Mesothelial cell of epicardium (in vitro differentiated cells): Measurements from ENCODE around the gene PPP6C. TPM values are rescaled to one million over a fixed set of nuclear protein-coding genes. Genes with fewer than 3 reads are reported as not detected.

Experiments
- DNase-seq, 2 experiments: peaks; one replicate each; pipeline ENCODE4 v3.0.0; 2021; ENCODE audit warnings: low spot score in 2 of 2; ENCODE audit not compliant: unreplicated experiment in 2 of 2
- H3K27ac Mint-ChIP-seq: 2 replicates; pipeline ENCODE4 v1.8.0; 2021; ENCODE audit warnings: mixed read lengths
- H3K27me3 Mint-ChIP-seq: 2 replicates; pipeline ENCODE4 v1.8.0; 2021; ENCODE audit warnings: low read depth, mixed read lengths
- H3K36me3 Mint-ChIP-seq: 2 replicates; pipeline ENCODE4 v1.8.0; 2021; ENCODE audit warnings: mixed read lengths
- H3K4me1 Mint-ChIP-seq: 2 replicates; pipeline ENCODE4 v1.8.0; 2021; ENCODE audit warnings: mixed read lengths
- H3K4me3 Mint-ChIP-seq: 2 replicates; pipeline ENCODE4 v1.8.0; 2021; ENCODE audit warnings: mild to moderate bottlenecking, moderate library complexity, mixed read lengths
- H3K9me3 Mint-ChIP-seq: 2 replicates; pipeline ENCODE4 v1.8.0; 2021; ENCODE audit warnings: mixed read lengths
- total RNA-seq: library from RNA; stranded (reverse); gene quantifications from 3 replicates; pipeline ENCODE4 v1.2.1, GENCODE V29; 2021
- TF ChIP-seq, protein P1 (sequence below): fragments of 200-600 bp; sonication (generic); IDR thresholded peaks from one replicate; pipeline ENCODE4 v1.5.0; 2021; ENCODE audit warnings: antibody characterized with exemption; ENCODE audit not compliant: unreplicated experiment

The PPP6C gene
- total RNA-seq, 1 donor from 2014 or later, result 27.5 TPM

DNA sequence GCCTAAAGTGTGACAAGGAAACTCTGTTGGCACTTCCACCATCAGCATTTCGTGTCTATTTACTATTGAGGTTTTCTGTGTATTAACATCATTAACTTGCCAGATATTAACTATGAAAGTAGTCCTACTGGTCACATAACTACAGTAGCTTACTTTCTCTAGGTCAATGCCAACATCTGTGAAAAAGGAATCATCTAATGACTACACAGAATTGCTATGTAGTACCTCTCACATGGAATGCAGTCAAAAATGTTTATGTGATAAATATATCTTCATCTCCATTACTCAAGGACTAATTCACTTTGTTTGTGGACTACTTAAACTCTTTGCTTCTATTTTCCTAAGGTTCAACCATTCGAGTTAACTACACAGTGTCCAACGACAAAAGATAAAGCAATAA is 48.4 kb downstream of the PPP6C start:
- Mint-ChIP-seq H3K4me1 (peaks cover 20% of the 10 kb centered on the region), H3K27ac (no peak overlapping the region), H3K27me3 (no peaks in the 10 kb centered on the region), H3K36me3 (peaks cover 9% of the 10 kb centered on the region), H3K4me3 (peak overlapping the region; percentile 93), H3K9me3 (no peaks in the 10 kb centered on the region)
- no peak for DNase-seq
- TF ChIP-seq, protein P1, sequence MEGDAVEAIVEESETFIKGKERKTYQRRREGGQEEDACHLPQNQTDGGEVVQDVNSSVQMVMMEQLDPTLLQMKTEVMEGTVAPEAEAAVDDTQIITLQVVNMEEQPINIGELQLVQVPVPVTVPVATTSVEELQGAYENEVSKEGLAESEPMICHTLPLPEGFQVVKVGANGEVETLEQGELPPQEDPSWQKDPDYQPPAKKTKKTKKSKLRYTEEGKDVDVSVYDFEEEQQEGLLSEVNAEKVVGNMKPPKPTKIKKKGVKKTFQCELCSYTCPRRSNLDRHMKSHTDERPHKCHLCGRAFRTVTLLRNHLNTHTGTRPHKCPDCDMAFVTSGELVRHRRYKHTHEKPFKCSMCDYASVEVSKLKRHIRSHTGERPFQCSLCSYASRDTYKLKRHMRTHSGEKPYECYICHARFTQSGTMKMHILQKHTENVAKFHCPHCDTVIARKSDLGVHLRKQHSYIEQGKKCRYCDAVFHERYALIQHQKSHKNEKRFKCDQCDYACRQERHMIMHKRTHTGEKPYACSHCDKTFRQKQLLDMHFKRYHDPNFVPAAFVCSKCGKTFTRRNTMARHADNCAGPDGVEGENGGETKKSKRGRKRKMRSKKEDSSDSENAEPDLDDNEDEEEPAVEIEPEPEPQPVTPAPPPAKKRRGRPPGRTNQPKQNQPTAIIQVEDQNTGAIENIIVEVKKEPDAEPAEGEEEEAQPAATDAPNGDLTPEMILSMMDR, result no peak

DNA sequence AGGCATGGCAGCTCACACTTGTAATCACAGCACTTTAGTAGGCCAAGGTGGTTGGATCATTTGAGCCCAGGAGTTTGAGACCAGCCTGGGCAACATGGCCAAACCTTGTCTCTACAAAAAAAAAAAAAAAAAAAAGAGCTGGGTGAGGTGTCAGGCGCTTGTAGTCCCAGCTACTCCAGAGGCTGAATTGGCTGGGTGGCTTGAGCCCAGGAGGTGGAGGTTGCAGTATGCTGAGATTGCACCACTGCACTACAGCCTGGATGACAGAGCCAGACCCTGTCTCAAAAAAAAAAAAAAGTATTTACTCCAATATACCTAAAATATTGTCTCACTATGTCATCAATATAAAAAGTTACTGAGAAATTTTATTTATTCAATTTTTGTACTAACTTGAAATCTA is 49.0 kb downstream of the PPP6C start:
- no peak overlapping the region for H3K4me3 Mint-ChIP-seq
- no peak for DNase-seq
- no peaks in the 10 kb centered on the region for H3K27me3 Mint-ChIP-seq
- H3K9me3 Mint-ChIP-seq, result no peaks in the 10 kb centered on the region
- H3K36me3 Mint-ChIP-seq, result peaks cover 9% of the 10 kb centered on the region
- peaks cover 20% of the 10 kb centered on the region for H3K4me1 Mint-ChIP-seq
- TF ChIP-seq, protein P1, result no peak
- no peak overlapping the region for H3K27ac Mint-ChIP-seq

DNA sequence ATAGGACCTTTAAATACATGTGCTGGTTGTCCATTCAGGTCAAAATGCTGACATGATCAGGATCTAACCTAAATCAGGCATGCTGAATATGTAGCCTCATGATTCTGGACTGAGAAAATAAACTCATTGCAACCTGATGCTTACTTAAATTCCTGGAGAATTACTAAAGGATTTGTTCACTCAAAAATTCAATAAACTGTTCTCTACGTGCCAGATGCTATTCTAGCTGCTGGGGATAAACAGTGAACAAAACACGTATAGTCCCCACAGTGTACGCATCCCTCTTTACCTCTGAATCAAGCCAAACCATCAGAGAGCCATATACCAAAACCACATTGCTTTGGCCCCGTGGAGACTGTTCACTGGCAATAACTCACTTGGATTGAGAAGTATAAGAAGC is 52.4 kb downstream of the PPP6C start:
- TF ChIP-seq, protein P1, result no peak
- peaks cover 11% of the 10 kb centered on the region for H3K4me1 Mint-ChIP-seq
- H3K27ac Mint-ChIP-seq, result no peak overlapping the region
- peaks cover 13% of the 10 kb centered on the region for H3K9me3 Mint-ChIP-seq
- H3K36me3 Mint-ChIP-seq, result peaks cover 19% of the 10 kb centered on the region
- no peak overlapping the region for H3K4me3 Mint-ChIP-seq
- H3K27me3 Mint-ChIP-seq, result no peaks in the 10 kb centered on the region
- no peak for DNase-seq

DNA sequence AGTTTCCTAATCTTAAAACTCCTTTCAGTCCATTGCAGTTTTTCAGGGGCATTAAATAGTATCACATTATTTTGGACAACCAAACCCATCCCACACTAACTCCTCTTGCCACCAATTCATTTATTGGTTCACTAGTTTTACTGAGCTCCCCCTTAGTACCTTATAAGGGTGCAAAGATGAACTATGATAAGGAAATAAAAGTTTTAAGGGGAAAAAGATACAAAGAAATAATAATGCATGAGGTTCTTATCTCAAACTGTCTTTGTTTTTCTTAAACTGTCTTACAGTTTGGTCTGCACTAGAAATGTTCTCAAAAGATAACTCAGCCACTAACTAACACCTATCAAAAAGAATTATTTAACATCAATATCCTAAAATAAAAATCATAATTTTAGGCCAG is 54.6 kb downstream of the PPP6C start:
- Mint-ChIP-seq H3K4me3 (no peak overlapping the region), H3K4me1 (peaks cover 5% of the 10 kb centered on the region), H3K36me3 (peaks cover 19% of the 10 kb centered on the region), H3K27ac (no peak overlapping the region), H3K27me3 (no peaks in the 10 kb centered on the region), H3K9me3 (peaks cover 13% of the 10 kb centered on the region)
- no peak for DNase-seq
- TF ChIP-seq, protein P1, result no peak

DNA sequence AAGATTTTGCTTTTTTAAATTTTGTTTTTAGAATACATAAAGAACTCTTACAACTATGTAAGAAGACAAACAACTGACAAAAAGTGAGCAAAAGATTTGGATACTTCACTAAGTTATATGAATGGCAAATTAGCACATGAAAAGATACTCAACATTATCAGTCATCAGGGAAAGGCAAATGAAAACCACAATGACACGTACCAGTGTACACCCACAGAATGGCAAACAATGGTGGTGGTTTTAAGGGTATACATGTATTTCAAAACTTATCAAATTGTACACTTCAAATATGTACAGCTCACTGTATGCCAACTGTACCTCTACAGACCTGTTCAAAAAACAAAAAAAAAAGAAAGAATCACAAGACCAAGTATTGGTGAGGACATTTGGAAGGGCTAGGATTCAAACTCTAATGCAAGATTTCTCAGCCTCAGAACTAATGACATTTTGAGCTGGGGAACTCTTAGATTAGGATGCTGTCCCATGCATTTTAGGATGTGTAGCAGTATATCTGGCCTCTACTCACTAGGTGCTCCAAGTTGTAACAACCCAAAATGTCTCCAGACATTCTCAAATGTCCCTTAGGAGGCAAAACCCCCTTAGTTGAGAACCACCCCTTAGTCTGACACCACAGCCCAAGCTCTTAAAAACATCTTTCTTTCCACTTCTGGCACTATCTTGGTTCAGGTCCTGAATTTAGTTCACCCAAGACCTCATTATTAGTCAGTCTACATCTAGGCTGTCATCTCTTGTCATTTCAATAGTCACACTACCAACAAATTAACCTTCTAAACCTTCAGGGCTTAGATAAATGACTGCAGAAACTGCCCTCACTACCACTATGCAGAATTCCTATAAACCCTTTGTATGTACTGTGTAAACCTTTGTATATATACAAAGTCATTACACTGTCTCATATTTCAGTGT is 55.9 kb downstream of the PPP6C start:
- H3K4me1 Mint-ChIP-seq, result no peaks in the 10 kb centered on the region
- TF ChIP-seq, protein P1, result no peak
- H3K27me3 Mint-ChIP-seq, result no peaks in the 10 kb centered on the region
- no peak overlapping the region for H3K27ac Mint-ChIP-seq
- H3K4me3 Mint-ChIP-seq, result no peak overlapping the region
- no peak for DNase-seq
- peaks cover 13% of the 10 kb centered on the region for H3K9me3 Mint-ChIP-seq
- peaks cover 12% of the 10 kb centered on the region for H3K36me3 Mint-ChIP-seq
